Neural progenitor cell (in vitro differentiated cells): ENCODE measurements around the gene ZBTB5.

Experiments used
- CTCF ChIP-seq: fragments of 200-600 bp; sonication (generic); IDR thresholded peaks from 2 replicates; pipeline ENCODE4 v1.5.1; 2017; ENCODE audit warnings: antibody characterized with exemption, mild to moderate bottlenecking
- EZH2 ChIP-seq: fragments of 200-600 bp; sonication (generic); IDR thresholded peaks from 2 replicates; pipeline ENCODE4 v1.6.1; 2017; ENCODE audit warnings: antibody characterized with exemption, mild to moderate bottlenecking, moderate library complexity

- TF ChIP-seq CTCF (no peak), EZH2 (no peak)
These were observed 65.9 kb downstream of the ZBTB5 start for GRCh38 chr9:37399336-37399735.
